NCI-H187 treated with DMSO at 0.1 percent for 48 hours (cell line): ENCODE data around the gene ASAP2.

Experiments
- DNase-seq: peaks from one replicate; lab custom pipeline; 2025; lab: John Stamatoyannopoulos, UW

The ASAP2 gene

DNA sequence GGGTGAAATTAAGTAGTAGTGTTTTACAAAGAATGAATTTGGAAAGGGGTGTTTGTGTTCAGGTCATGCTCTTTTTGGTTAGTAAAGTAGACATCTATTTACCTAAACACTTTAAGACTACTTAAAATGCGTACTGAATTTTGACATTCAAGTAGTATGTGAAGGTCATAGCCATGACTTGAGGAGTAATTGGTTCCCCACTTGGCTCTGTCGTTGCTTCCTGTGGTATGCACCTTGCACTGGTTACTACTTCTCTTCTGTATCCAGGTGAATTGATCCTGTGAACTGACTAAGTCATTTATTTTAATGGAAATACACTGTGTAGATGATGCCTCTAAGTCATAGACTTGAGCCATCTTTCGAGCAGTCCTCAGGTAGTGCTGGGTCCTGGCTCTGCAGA, 118.8 kb downstream of the ASAP2 start:
- DNase-seq = no peak

GRCh38 chr2:9326975-9327374, 120.4 kb downstream of the ASAP2 start:
- no peak for DNase-seq

DNA sequence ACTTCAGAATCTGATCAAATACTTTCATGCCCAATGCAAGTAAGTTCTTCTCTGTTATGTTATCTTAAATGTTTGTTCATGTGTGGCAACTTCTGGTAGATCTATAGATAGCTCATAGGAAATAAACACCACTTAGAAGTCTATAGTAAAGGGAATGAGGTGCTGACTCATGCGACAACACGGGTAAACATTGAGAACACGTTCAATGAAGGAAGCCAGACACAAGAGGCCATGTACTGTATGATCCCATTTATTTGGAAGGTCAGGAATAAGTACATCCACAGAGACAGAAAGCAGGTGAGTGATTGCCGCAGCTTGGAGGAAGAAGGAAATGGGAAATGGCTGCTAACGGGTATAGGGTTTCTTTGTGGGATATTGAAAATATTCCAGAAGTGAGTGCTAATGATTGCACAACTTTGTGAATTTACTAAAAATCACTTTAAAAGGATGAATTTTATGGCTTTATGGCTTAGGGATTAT, 121.3 kb downstream of the ASAP2 start:
- DNase-seq = no peak

DNA sequence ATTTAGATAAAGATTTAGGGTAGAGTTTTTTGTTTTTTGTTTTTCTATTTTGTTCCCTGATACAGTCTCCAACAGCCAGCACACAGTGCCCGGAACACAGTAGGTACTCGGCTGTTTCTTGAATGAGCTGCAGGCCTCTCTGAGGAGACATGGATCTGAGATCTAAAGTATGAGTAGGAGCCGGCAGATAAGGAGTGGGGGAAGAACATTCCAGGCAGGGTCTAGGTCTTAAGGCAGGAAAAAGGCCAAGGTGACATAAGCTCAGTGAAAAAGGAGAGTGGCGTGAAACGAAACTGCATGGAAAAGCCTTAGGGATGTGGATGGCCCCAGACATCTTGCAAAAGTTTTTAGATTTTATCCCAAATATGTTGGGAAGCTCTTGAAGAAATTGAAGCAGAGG, 122.3 kb downstream of the ASAP2 start:
- DNase-seq = no peak

GRCh38 chr2:9329497-9329896, 122.9 kb downstream of the ASAP2 start:
- no peak for DNase-seq

GRCh38 chr2:9330612-9331270, 124.1 kb downstream of the ASAP2 start:
- no peak for DNase-seq

DNA sequence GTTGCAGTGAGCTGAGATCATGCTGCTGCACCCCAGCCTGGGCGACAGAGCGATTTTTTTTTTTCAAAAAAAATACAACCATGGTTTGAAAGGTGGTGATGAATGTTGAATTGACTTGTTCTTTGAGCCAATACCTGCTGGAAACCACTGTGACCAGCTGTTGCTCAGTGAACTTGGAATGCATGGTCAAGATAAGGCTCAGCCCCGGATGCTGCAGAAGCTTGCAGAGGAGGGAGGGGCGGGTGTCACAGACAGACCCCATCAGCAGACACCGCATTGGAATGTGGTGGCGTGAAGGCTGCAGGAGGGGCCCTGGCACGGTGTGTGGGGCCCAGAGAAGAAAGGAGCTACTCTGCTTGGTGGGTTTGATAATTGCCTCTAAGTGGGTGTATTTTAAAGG, 125.1 kb downstream of the ASAP2 start:
- DNase-seq = no peak

GRCh38 chr2:9332136-9332852, 125.7 kb downstream of the ASAP2 start:
- no peak for DNase-seq

- no peak for DNase-seq
These were observed 126.2 kb downstream of the ASAP2 start for GRCh38 chr2:9332853-9333245.

GRCh38 chr2:9333591-9334171, 127.1 kb downstream of the ASAP2 start:
- DNase-seq = no peak

DNA sequence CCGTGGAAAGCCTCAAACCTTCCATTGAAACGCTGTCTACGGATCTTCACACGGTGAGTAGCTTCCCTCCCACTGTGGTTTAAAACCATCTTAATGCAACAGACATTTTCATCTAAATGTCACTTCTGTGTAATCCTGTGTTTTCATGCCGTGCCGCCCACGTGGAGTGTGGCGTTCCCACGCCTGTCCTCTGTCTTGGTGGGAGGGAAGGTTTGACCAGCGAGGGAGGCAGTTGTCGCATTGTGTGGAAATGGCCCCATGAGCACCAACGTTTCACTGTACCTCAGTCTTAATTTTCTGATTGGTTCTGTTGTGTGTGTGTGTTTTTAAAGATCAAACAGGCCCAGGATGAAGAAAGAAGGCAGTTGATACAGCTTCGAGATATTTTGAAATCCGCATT, 128.1 kb downstream of the ASAP2 start:
- no peak for DNase-seq

DNA sequence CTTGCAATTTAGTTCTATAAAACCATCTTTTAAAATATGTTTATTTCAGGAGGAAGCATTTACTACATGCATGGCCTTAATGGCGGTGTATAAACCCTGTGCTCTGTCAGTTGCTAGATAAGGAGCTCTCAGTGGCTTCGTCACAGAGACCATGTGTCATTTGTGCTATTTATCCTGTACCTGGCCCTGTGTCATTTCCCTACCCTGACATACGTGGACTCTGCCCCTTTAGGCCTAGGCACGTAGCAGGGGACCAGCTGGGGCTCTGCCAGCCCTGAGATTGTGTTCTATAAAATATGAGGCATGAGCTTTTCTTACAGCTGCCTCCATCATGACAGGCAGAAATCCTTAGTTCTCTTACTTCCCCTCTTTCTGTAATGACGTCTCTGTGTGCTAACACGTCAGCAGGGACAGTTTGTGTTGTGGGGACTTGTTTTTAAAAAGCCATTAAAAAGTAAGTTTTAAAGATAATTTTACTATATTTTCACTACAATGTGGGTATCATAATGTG, 128.8 kb downstream of the ASAP2 start:
- DNase-seq = no peak

GRCh38 chr2:9336241-9336575, 129.6 kb downstream of the ASAP2 start:
- DNase-seq = peak; percentile 71

DNA sequence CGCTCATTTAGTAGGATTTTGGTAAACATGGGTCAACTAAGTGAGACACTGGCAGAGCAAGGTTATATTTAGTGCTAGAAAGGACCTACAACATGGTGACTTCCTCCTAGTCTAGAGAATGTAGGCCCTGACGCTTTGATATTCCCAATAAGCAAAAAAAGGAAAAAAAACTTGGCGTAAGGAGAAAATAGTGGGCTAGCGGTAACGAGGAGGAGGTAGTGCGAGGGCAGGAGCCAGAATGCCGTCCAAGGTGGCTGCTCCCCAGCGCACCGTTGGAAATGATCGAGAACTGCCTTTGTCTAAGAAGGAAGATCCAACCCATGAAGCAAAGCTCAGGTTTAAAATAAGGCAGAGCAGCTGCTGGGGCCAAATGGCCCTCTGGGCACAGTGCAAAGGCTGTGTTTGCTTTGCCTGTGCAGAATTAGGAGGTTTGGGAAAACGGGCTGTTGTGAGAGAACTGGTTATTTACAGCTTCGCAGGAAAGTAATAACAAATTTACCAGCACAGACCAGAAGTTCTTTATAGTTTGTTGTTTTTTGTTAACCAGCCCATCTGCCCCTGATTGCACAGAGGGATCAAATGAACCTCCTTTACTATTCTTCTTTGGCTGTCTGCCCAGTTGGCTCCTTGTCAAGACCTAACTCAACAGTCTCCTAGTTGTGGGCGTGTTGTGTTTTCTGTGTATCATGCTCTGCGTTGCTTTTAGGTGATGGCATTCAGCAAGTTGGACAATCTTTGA, 130.1 kb downstream of the ASAP2 start:
- DNase-seq = peak; percentile 92

DNA sequence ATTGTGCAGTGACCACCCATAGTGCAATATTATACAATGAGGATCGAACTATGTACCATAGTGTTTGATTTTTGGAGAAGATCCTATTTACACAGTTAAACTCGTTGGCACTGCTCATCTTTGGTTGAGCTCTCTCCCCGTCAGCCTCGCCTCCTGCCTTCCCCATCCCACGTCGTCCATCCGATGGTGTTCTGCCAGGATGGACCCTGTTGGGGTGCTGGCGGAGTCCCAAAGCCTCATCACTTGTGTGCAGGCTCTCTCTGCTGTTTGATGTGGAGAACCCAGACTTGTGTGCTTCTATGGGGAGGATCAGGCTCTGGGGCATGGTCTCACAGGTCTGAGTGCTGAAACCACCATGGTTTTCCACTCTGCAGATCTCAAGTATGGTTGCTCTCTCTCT, 131.3 kb downstream of the ASAP2 start:
- no peak for DNase-seq

- DNase-seq = no peak
These were observed 134.8 kb downstream of the ASAP2 start for GRCh38 chr2:9341337-9341887.

DNA sequence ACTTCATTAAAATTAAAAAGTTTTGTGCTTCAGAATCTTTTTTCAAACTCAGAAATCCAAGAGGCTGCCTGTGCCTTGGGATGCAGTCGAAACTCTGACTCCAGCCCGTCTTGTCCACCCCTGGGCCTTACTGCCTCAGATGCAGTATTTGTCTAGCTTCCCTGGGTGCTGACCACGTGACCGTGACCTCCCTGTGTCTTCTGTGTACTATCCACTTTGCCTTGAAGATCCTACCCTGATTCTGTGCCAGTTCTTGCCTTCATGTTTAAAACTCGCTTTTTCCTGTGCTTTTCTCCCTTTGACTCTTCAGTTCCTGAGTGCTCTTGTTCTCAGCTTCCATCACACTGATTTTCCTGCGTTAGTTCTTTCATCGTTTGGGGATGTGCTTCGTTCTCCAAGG, 136.0 kb downstream of the ASAP2 start:
- no peak for DNase-seq

DNA sequence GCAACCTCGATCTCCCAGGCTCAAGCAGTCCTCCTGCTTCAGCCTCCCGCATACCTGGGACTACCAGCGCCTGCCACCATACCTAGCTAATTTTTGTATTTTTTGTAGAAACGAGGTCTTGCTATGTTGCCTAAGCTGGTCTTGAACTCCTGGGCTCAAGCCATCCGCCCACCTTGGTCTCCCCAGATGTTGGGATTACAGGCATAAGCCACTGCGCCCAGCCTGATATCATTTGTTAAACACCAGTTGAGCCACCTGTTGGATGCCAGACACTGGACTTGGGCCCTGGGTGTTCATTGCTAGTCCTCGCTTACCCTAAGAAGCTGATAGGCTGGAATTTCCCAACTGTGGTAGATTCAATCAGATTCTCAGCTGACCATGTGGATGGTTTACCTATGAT, 136.9 kb downstream of the ASAP2 start:
- DNase-seq = no peak

GRCh38 chr2:9344434-9344833, 137.8 kb downstream of the ASAP2 start:
- no peak for DNase-seq

- DNase-seq = no peak
These were observed 138.7 kb downstream of the ASAP2 start for GRCh38 chr2:9345343-9345742.

GRCh38 chr2:9345997-9346396, 139.4 kb downstream of the ASAP2 start:
- no peak for DNase-seq

- no peak for DNase-seq
These were observed 140.3 kb downstream of the ASAP2 start for GRCh38 chr2:9346885-9347284.
